Measurements from ENCODE around the gene ASB7.
A peak's percentile ranks its signal among the peaks of the same experiment; 100 is the strongest.

The ASB7 gene

GRCh38 chr15:100598655-100599054, 3.7 kb upstream of the ASB7 start:
- peak; percentile 36 for DNase-seq

GRCh38 chr15:100601163-100601562, 1.2 kb upstream of the ASB7 start:
- DNase-seq = peak; percentile 66

DNA sequence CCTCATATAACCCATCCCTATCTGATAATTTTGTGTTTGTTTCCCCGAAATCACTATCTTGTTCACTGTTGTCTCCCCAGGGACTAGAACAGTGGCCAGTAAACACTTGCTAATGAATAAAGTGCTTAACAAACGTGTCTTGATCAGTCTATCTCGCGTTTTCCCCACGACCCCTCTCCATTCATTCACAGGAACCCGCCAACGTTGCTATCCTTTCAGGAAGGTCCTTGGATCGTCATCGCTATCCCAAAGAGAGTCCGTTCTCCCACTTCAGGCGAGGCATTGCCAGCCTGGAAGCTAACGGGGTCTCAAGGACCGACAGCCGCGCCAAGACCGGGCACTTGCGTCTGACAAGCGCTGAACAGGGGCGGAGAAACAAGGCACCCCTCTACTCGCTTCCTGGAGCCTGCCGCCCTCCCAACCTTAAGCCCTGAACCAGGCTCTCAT, 749 bp upstream of the ASB7 start:
- no peak for DNase-seq

- peak; percentile 62 for DNase-seq
These were observed 519 bp downstream of the ASB7 start for GRCh38 chr15:100602823-100603393.

GRCh38 chr15:100612539-100612938, 10.2 kb downstream of the ASB7 start:
- no peak for DNase-seq

DNA sequence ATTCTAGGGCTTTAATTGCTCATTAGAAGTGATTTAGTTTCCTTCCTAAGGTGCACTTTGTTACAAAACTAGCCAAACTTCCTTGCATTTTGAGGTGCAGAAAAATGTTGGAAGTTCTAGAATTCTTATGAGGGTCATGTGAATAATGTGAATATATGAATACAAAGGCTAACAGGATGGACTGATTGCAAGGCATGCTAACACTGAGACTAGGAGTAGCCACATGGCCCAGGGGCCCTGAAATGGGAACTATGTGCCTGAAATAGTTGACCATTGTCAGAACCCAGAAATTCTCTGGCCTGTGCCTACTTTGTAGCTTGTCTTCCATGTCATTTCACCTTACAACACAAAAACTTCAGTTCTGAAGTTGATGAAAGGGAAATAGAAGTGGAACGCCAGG, 10.8 kb downstream of the ASB7 start:
- no peak for DNase-seq

DNA sequence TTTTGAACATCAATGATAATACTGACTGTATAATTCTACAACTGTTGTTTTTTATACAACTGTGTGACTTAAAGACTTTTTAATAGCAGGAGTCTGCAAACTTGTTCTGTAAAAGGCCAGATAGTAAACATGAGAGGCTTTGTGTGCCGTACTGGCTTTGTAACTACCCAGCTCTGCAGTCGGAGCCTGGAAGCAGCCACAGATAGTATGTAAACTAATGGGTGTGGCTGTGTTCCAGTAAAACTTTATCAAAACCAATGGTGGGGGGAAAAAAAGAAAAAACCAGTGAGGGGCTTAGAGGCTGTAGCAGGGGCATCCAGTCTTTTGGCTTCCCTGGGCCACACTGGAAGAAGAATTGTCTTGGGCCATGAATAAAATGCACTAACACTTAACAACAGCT, 11.9 kb downstream of the ASB7 start:
- DNase-seq = no peak

DNA sequence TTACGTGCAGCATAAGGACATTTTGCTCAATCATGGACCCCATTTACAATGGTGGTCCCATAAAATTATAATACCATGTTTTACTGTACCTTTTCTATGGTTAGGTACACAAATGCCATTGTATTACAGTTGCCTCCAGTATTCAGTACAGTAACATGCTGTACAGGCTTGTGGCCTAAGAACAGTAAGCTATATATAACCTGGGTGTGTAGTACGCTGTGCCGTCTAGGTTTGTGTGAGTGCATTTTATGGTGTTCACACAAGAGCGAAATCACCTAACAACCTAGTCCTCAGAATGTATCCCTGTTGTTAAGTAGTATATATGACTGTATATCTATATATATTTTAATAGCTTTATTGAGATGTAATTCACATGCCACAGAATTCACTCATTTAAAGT, 12.5 kb downstream of the ASB7 start:
- no peak for DNase-seq

DNA sequence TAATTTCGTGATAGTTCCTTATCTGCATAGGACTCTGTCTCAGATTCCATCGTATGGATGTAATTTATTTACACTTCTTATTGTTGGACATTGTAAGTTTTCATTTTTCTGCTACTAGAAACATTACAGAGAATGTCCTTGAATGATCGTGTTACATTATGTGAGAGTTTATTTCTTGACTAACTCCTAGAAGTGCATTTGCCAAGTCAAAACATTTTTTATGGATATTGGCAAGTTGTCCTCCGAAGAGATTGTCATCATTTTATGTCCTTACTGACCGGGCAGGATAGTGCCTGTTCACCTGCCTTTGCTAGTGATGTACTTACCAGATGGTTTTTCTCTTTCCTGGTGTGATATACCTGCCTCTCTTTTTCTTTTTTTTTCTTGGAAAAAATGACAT, 13.4 kb downstream of the ASB7 start:
- DNase-seq = no peak

DNA sequence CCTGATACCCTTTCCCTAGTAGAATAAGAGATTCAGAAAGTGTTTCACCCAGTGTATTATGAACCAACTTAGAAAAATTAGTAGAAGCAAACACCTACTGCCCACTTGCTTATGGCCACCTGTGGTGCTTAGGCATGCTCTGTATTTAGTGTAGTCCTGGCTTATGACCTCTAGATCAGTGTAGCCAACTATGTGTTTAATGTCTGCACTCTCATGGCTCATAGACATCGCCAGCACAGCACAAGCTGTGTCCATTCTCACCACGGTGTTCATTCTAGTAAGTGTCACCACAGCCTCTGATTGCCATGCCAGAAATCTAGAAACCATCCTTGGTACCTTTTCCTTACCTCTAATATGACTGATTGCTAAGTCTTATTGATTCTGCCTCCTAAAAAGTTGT, 14.3 kb downstream of the ASB7 start:
- no peak for DNase-seq

- DNase-seq = no peak
These were observed 20.9 kb downstream of the ASB7 start for GRCh38 chr15:100623301-100623700.

DNA sequence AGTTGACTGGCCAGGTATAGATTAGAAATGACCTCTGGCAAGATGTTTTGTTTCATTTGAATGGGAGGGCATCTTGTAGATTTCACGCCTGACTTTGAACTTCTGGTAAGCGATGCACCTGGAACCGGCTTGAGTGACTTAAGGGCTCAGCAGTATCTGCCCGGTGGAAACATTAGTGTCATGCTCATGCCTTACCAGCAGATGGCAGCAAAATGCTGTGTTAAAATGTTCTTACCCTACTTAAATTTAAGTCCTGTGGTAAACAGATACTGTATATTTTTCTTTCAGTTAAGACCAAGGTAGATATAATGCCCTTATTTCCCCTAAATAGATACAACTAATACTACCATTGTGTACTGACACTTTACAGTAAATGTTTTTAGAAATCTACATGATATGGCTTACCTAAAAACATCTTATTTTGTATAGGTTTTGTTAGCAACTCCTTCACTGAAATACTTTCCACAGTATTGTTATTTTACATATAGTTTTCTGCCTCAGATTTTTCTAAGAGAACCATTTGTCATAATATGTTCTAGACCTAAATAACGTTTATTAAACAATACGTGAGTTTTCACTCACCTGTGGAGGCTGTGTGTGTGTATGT, 25.5 kb downstream of the ASB7 start:
- DNase-seq = peak; percentile 70

GRCh38 chr15:100628746-100629145, 26.4 kb downstream of the ASB7 start:
- no peak for DNase-seq

DNA sequence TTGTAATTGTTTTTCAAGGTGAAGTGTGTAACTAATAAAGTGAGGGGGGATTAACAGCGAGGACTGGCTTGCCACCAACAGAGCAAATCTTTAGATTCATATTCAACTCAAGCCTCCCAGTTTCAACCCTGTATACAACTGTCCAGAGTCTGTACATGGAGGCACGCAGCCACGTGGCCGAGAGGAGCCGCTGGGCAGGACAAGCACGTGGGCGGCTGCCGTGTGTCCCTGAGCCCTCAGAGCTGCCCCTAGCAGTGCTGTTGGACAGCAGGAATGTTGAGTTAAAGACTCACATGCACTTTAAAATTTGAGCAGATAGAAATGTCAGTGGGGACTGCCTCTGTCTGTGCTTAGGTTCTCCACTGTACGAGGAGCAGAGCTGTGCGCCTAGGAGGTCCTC, 29.4 kb downstream of the ASB7 start:
- no peak for DNase-seq

DNA sequence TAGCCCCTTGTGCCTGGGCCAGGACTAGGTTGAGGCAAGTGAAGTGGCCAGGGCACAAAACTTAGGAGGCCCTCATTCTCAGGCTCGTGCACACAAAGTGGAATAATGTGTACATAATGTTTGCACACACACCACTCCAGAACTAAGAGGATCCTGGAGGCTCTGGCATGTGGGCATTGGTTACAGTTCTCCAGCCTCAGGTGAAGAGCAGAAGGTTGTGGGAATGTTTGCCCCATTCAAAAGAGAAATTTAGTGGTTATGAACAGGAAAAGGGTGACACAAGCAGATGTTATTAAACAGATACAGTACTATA, 31.3 kb downstream of the ASB7 start:
- no peak for DNase-seq

GRCh38 chr15:100635406-100636071, 33.1 kb downstream of the ASB7 start:
- no peak for DNase-seq

GRCh38 chr15:100638177-100638730, 35.9 kb downstream of the ASB7 start:
- DNase-seq = no peak

GRCh38 chr15:100642213-100642949, 40.0 kb downstream of the ASB7 start:
- no peak for DNase-seq

DNA sequence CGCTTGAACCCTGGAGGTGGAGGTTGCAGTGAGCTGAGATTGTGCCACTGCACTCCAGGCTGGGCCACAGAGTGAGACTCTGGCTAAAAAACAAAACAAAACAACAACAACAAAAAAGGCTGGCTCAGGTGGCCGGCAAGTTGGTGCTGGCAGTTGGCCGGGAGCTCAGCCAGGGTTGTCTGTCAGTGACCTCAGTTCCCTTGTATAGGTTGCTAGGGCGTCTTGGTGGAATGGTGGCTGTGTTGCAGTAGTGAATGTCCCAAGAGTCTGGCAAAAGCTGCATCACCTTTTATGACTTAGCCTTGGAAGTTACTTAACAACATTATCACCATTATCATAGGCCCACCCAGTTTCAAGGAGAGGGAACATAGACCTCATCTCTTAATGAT, 40.6 kb downstream of the ASB7 start:
- DNase-seq = no peak

DNA sequence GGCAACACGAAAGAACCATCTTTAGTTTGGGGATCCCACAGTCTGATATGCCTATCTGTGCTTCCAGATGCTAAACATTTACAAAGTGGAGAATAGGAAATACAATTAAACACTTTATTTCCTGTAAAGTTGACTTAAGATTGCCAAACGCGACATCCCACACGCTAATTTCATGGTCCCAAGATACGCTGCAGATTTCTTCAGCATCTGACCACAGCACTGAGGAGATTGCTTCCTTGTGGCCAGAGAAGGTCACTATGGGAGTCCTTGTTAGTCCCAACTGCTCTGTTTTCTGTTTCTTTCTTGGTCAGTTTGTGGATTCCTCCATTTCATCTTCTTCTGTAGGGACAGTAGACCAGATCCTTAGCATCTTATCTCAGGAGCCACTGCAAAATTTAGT, 43.3 kb downstream of the ASB7 start:
- DNase-seq = no peak

- no peak for DNase-seq
These were observed 46.6 kb downstream of the ASB7 start for GRCh38 chr15:100648951-100649350.

GRCh38 chr15:100650685-100651084, 48.3 kb downstream of the ASB7 start:
- DNase-seq = no peak

DNA sequence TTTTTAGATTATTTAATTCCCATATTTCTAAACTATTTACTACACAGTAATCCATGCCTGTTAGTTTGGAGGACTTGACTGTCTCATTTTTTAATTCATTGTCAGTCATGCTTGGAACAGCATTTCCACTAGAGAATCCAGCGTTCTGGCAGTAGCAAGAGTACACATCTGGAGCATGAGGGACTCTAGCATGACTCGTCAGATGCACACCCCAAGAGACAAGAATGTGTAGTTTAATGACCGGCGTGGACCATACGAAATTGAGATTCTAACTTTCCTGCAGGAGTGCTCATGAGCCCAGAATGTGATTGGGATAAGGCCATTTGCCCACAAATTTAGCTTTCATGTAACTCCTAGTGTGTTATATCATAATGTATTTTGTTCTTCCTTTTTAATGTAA, 48.9 kb downstream of the ASB7 start:
- no peak for DNase-seq

- no peak for DNase-seq
These were observed 49.7 kb downstream of the ASB7 start for GRCh38 chr15:100652116-100652515.
